Astrocyte (in vitro differentiated cells and primary cell): Measurements from ENCODE around the gene GALNS. TPM values are rescaled to one million over a fixed set of nuclear protein-coding genes. Genes with fewer than 3 reads are reported as not detected.

Source experiments
- DNase-seq: peaks from one replicate; pipeline ENCODE4 v3.0.0-alpha.2; 2010; ENCODE audit warnings: low read depth
- FAIRE-seq: peaks from 2 replicates; lab custom pipeline; 2011; peaks lifted over from hg19 to GRCh38; lab: Jason Lieb, UNC
- H2AFZ ChIP-seq: 2 replicates; pipeline ENCODE4 v1.6.0; 2012; ENCODE audit warnings: low read depth, low read length, inconsistent platforms
- H3K27ac ChIP-seq: 2 replicates; pipeline ENCODE4 v1.5.1; 2011; ENCODE audit warnings: low read depth, low read length, inconsistent platforms
- H3K27me3 ChIP-seq: 2 replicates; pipeline ENCODE4 v1.6.0; 2011; ENCODE audit warnings: low read length, inconsistent platforms; ENCODE audit not compliant: insufficient read depth
- H3K36me3 ChIP-seq: 2 replicates; pipeline ENCODE4 v1.5.1; 2011; ENCODE audit warnings: low read length, inconsistent platforms; ENCODE audit not compliant: insufficient read depth
- H3K4me1 ChIP-seq: 2 replicates; pipeline ENCODE4 v1.5.1; 2011; ENCODE audit warnings: low read length, inconsistent platforms; ENCODE audit not compliant: insufficient read depth
- H3K4me2 ChIP-seq: 2 replicates; pipeline ENCODE4 v1.6.0; 2012; ENCODE audit warnings: low read length, inconsistent platforms
- H3K4me3 ChIP-seq: 2 replicates; pipeline ENCODE4 v1.5.1; 2011; ENCODE audit warnings: low read depth, mild to moderate bottlenecking, low read length, inconsistent platforms; ENCODE audit not compliant: insufficient read depth
- H3K79me2 ChIP-seq: 2 replicates; pipeline ENCODE4 v1.6.0; 2012; ENCODE audit warnings: mild to moderate bottlenecking, low read length, inconsistent platforms; ENCODE audit not compliant: insufficient read depth
- H3K9ac ChIP-seq: 2 replicates; pipeline ENCODE4 v1.6.0; 2012; ENCODE audit warnings: mild to moderate bottlenecking, low read length, inconsistent platforms
- H3K9me3 ChIP-seq: 2 replicates; pipeline ENCODE4 v1.5.1; 2012; ENCODE audit warnings: low read depth, mild to moderate bottlenecking, low read length, inconsistent platforms; ENCODE audit not compliant: insufficient read depth
- H4K20me1 ChIP-seq: 2 replicates; pipeline ENCODE4 v1.6.0; 2012; ENCODE audit warnings: low read length, inconsistent platforms; ENCODE audit not compliant: insufficient read depth
- H3K27ac Mint-ChIP-seq: one replicate; pipeline ENCODE4 v1.8.0; 2021; ENCODE audit warnings: mild to moderate bottlenecking, mixed read lengths; ENCODE audit not compliant: unreplicated experiment
- H3K27me3 Mint-ChIP-seq: one replicate; pipeline ENCODE4 v1.8.0; 2021; ENCODE audit warnings: low read depth, mixed read lengths; ENCODE audit not compliant: unreplicated experiment
- H3K36me3 Mint-ChIP-seq: one replicate; pipeline ENCODE4 v1.8.0; 2021; ENCODE audit warnings: low read depth, mixed read lengths; ENCODE audit not compliant: unreplicated experiment
- H3K4me1 Mint-ChIP-seq: one replicate; pipeline ENCODE4 v1.8.0; 2021; ENCODE audit warnings: low read depth, mixed read lengths; ENCODE audit not compliant: unreplicated experiment
- H3K4me3 Mint-ChIP-seq: one replicate; pipeline ENCODE4 v1.8.0; 2021; ENCODE audit warnings: mild to moderate bottlenecking, moderate library complexity, mixed read lengths; ENCODE audit not compliant: unreplicated experiment
- H3K9me3 Mint-ChIP-seq: one replicate; pipeline ENCODE4 v1.8.0; 2021; ENCODE audit warnings: mild to moderate bottlenecking, mixed read lengths; ENCODE audit not compliant: unreplicated experiment
- EZH2 ChIP-seq: IDR thresholded peaks from 2 replicates; pipeline ENCODE4 v1.6.1; 2012; ENCODE audit warnings: mild to moderate bottlenecking, low read length, inconsistent platforms; ENCODE audit not compliant: insufficient read depth
- total RNA-seq: library from RNA; stranded (reverse); gene quantifications from 2 replicates; pipeline ENCODE4 v1.2.1, GENCODE V29; 2021
- TF ChIP-seq, protein P1 (sequence below): IDR thresholded peaks from 2 replicates; pipeline ENCODE4 v1.5.1; 2011; ENCODE audit warnings: low read depth, mild to moderate bottlenecking, inconsistent platforms, low read length, moderate library complexity; ENCODE audit not compliant: insufficient read depth

The GALNS gene
- total RNA-seq, 1 donor from 2014 or later: 31.7 TPM

DNA sequence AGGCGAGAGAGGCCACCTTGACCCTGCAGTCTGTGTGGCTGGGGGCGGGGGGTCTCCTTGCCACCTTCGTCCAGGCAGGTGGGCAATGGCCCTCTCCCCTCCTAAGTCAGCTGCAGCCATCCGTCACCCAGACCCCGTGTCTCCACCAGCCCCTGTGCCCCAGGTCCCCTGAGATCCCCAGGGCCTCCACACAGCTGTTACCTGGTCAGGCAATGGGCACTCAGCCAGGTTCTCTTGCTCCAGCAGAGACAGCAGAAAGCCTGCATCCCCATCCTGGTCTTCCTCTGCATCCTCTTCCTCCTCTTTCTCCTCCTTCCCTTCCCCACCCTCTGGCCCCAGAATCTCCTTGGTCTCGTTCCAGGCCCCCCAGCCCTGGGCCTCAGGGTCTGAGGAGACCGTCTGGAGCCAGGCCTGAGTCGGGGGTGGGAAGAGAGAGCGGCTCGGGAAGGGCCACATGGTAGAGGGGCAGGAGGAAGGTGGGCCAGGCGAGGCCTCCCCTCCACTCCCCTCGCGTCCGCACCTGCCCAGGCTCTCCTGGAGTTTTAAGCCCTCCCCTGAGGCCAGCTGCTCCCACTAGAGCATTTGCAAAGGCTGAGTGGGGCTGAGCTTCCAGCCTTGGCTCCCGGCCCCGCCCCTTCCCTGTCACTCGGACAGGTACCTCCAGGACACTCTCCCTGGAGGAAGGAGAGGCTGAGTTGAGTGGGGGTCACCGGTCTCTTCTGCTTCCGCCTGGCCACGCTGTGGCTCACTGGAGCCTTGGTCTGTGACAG is 9.6 kb upstream of the GALNS start, which contains the start of gene PABPN1L:
PABPN1L (minus strand) TSS at position 510 of the 770 bp plus-strand sequence; CDS start at position 456, 54 bp downstream.
- TF ChIP-seq, protein P1, sequence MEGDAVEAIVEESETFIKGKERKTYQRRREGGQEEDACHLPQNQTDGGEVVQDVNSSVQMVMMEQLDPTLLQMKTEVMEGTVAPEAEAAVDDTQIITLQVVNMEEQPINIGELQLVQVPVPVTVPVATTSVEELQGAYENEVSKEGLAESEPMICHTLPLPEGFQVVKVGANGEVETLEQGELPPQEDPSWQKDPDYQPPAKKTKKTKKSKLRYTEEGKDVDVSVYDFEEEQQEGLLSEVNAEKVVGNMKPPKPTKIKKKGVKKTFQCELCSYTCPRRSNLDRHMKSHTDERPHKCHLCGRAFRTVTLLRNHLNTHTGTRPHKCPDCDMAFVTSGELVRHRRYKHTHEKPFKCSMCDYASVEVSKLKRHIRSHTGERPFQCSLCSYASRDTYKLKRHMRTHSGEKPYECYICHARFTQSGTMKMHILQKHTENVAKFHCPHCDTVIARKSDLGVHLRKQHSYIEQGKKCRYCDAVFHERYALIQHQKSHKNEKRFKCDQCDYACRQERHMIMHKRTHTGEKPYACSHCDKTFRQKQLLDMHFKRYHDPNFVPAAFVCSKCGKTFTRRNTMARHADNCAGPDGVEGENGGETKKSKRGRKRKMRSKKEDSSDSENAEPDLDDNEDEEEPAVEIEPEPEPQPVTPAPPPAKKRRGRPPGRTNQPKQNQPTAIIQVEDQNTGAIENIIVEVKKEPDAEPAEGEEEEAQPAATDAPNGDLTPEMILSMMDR: no peak
- no peak for TF ChIP-seq EZH2
- H3K9me3 Mint-ChIP-seq: no peaks in the 10 kb centered on the region
- Histone ChIP-seq H3K4me1 (no peaks in the 10 kb centered on the region), H3K4me3 (no peak within 1 kb of the TSS), H3K9ac (no peak within 1 kb of the TSS), H2AFZ (no peak within 1 kb of the TSS), H3K79me2 (no peaks in the 10 kb centered on the region), H3K27ac (no peak within 1 kb of the TSS), H3K27me3 (peaks cover 4% of the 10 kb centered on the region), H4K20me1 (no peaks in the 10 kb centered on the region), H3K36me3 (no peaks in the 10 kb centered on the region), H3K4me2 (no peak within 1 kb of the TSS), H3K9me3 (no peaks in the 10 kb centered on the region)
- no peak within 1 kb of the TSS for H3K27ac Mint-ChIP-seq
- H3K4me1 Mint-ChIP-seq: no peaks in the 10 kb centered on the region
- H3K27me3 Mint-ChIP-seq: peaks cover 23% of the 10 kb centered on the region
- FAIRE-seq (no peak), DNase-seq (no peak)
- H3K36me3 Mint-ChIP-seq: peaks cover 5% of the 10 kb centered on the region
- no peak within 1 kb of the TSS for H3K4me3 Mint-ChIP-seq

DNA sequence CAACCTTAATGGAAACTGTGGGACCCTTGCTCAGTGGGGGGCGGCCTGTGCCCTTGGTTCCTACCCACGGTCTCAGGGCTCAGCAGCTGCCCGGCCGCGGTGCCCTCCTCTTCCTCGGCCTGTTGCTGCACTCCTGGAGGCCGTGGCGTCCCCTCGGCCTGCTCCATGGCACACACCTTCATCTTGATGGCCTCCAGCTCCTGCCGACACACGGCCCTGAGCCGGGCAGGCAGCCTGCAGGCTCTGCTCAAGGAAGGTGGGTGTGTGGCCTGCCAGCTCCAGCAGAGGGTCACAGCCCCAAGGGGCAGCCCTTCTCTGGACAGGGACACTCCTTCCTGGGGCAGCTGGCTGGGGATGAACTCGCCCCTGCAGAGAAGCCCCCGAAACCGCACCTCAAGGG is 9.0 kb upstream of the GALNS start:
- Mint-ChIP-seq H3K27ac (no peak overlapping the region), H3K4me3 (no peak overlapping the region)
- FAIRE-seq: no peak

More for the DNA sequence above, 9.0 kb upstream of the GALNS start:
- DNase-seq: no peak
- H3K27me3 Mint-ChIP-seq: peaks cover 20% of the 10 kb centered on the region
- Histone ChIP-seq H3K4me1 (no peaks in the 10 kb centered on the region), H3K4me3 (no peak overlapping the region), H4K20me1 (no peaks in the 10 kb centered on the region), H3K27me3 (peaks cover 4% of the 10 kb centered on the region), H3K9me3 (no peaks in the 10 kb centered on the region), H3K79me2 (no peaks in the 10 kb centered on the region), H3K36me3 (no peaks in the 10 kb centered on the region), H2AFZ (no peak overlapping the region), H3K9ac (no peak overlapping the region), H3K27ac (no peak overlapping the region), H3K4me2 (no peak overlapping the region)
- no peaks in the 10 kb centered on the region for H3K9me3 Mint-ChIP-seq
- no peak for TF ChIP-seq EZH2
- TF ChIP-seq, protein P1: no peak
- H3K36me3 Mint-ChIP-seq: peaks cover 9% of the 10 kb centered on the region
- no peaks in the 10 kb centered on the region for H3K4me1 Mint-ChIP-seq
